HCT116 (cell line): Measurements from ENCODE around the gene DNHD1. TPM values are rescaled to one million over a fixed set of nuclear protein-coding genes. Genes with fewer than 3 reads are reported as not detected.

Source experiments
- ATAC-seq: fragments of 200-7000 bp; cut with Tn5 transposase; 2 replicates; pipeline ENCODE4 v1.9.1; 2020; ENCODE audit warnings: mild to moderate bottlenecking, moderate library complexity
- BruUV-seq: library from RNA; stranded (reverse); fragments of 400-500 nt; replicated peaks from 2 replicates; lab custom pipeline; 2021; lab: Mats Ljungman, UMichigan
- CTCF ChIA-PET: fragments of 300-600 bp; sonication (Branson Sonifier 250); formaldehyde crosslinking; loops from one replicate; lab custom pipeline; 2021; ENCODE audit warnings: antibody characterized with exemption; lab: Charles Lee
- POLR2A ChIA-PET: fragments of 300-600, 350-600 bp; sonication (Branson Sonifier 250); formaldehyde crosslinking; loops from one replicate; lab custom pipeline; 2021; ENCODE audit warnings: antibody characterized with exemption; lab: Charles Lee
- RAD21 ChIA-PET, 2 experiments: fragments of 300-600 bp; sonication (Branson Sonifier 250); formaldehyde crosslinking; loops; one replicate each; lab custom pipeline; 2023; ENCODE audit warnings: low total read pairs in 2 of 2; ENCODE audit not compliant: uncharacterized antibody in 2 of 2, unreplicated experiment in 2 of 2, low non-redundant PET in 1 of 2; lab: Charles Lee
- DNase-seq: peaks from one replicate; pipeline ENCODE4 v3.0.0-alpha.2; 2010; ENCODE audit warnings: low read depth, low spot score
- H2AFZ ChIP-seq: fragments of 200-600 bp; shearing (Covaris generic), sonication (generic); 2 replicates; pipeline ENCODE4 v1.6.1; 2017; ENCODE audit warnings: low read depth, mixed run types, mixed read lengths, antibody characterized with exemption, low read length; ENCODE audit not compliant: poor library complexity, severe bottlenecking
- H3K27ac ChIP-seq: 2 replicates; pipeline ENCODE4 v1.5.1; 2012; ENCODE audit warnings: low read depth, low read length
- H3K27me3 ChIP-seq: fragments of 200-600 bp; sonication (generic); 2 replicates; pipeline ENCODE4 v1.6.1; 2016; ENCODE audit warnings: mixed run types, low read length, mixed read lengths; ENCODE audit not compliant: insufficient read depth
- H3K36me3 ChIP-seq, 2 experiments: fragments of 200-500 bp in 1 of 2; fragments of 200-600 bp in 1 of 2; sonication (Bioruptor generic) in 1 of 2; sonication (generic) in 1 of 2; 2 replicates each; pipeline versions ENCODE4 v1.5.1 to v1.6.1; 2014 to 2016; ENCODE audit warnings: low read length in 2 of 2, inconsistent platforms in 1 of 2, mixed read lengths in 1 of 2, mixed run types in 1 of 2; ENCODE audit not compliant: insufficient read depth in 2 of 2, control insufficient read depth in 1 of 2
- H3K4me1 ChIP-seq, 2 experiments: fragments of 200-600 bp in 1 of 2; sonication (generic) in 1 of 2; 2 replicates each; pipeline versions ENCODE4 v1.5.1 to v1.6.1; 2012 to 2017; ENCODE audit warnings: low read length in 2 of 2, inconsistent platforms in 1 of 2, mild to moderate bottlenecking in 1 of 2, mixed read lengths in 1 of 2, mixed run types in 1 of 2, moderate library complexity in 1 of 2; ENCODE audit not compliant: insufficient read depth in 2 of 2, control insufficient read depth in 1 of 2
- H3K4me2 ChIP-seq: fragments of 200-600 bp; sonication (generic); 2 replicates; pipeline ENCODE4 v1.6.1; 2017; ENCODE audit warnings: mixed run types, low read length, mixed read lengths
- H3K4me3 ChIP-seq, 2 experiments: fragments of 200-600 bp in 1 of 2; sonication (generic) in 1 of 2; replicated peaks in 1 of 2; 2 replicates each; pipeline ENCODE4 v1.5.1; 2011 to 2016; ENCODE audit warnings: low read length in 2 of 2, control low read depth in 1 of 2, low read depth in 1 of 2, mild to moderate bottlenecking in 1 of 2, mixed read lengths in 1 of 2, mixed run types in 1 of 2
- H3K79me2 ChIP-seq: fragments of 200-600 bp; sonication (generic); 2 replicates; pipeline ENCODE4 v1.6.1; 2017; ENCODE audit warnings: mild to moderate bottlenecking, mixed run types, low read length, moderate library complexity, mixed read lengths; ENCODE audit not compliant: insufficient read depth
- H3K9ac ChIP-seq: fragments of 200-600 bp; sonication (generic); 2 replicates; pipeline ENCODE4 v1.6.1; 2016; ENCODE audit warnings: low read length, mixed read lengths
- H3K9me2 ChIP-seq: fragments of 200-600 bp; sonication (generic), shearing (Covaris generic); 2 replicates; pipeline ENCODE4 v1.6.1; 2017; ENCODE audit warnings: mixed run types, mild to moderate bottlenecking, moderate library complexity; ENCODE audit not compliant: insufficient read depth
- H3K9me3 ChIP-seq, 2 experiments: fragments of 200-500 bp in 1 of 2; fragments of 200-600 bp in 1 of 2; sonication (Bioruptor generic) in 1 of 2; sonication (generic) in 1 of 2; 2 replicates each; pipeline ENCODE4 v1.6.1; 2014 to 2017; ENCODE audit warnings: low read length in 2 of 2, mixed read lengths in 2 of 2, inconsistent platforms in 1 of 2, low read depth in 1 of 2, mild to moderate bottlenecking in 1 of 2, mixed run types in 1 of 2, moderate library complexity in 1 of 2; ENCODE audit not compliant: control insufficient read depth in 1 of 2, insufficient read depth in 1 of 2
- H4K20me1 ChIP-seq: fragments of 200-600 bp; sonication (generic), shearing (Covaris generic); 2 replicates; pipeline ENCODE4 v1.6.1; 2017; ENCODE audit warnings: mixed run types, mild to moderate bottlenecking, moderate library complexity; ENCODE audit not compliant: insufficient read depth
- ATF3 ChIP-seq: IDR thresholded peaks from 2 replicates; pipeline ENCODE4 v1.6.1; 2012
- EGR1 ChIP-seq: IDR thresholded peaks from 2 replicates; pipeline ENCODE4 v1.6.1; 2012; ENCODE audit warnings: low read depth
- EZH2 ChIP-seq: fragments of 200-600 bp; sonication (generic); IDR thresholded peaks from 2 replicates; pipeline ENCODE4 v1.6.1; 2017; ENCODE audit warnings: antibody characterized with exemption, mixed run types
- FOSL1 ChIP-seq: IDR thresholded peaks from 2 replicates; pipeline ENCODE4 v1.6.1; 2012; ENCODE audit warnings: low read depth
- JUND ChIP-seq: IDR thresholded peaks from 2 replicates; pipeline ENCODE4 v1.6.1; 2012
- POLR2AphosphoS5 ChIP-seq: IDR thresholded peaks from 2 replicates; pipeline ENCODE4 v1.6.1; 2011; ENCODE audit warnings: mild to moderate bottlenecking, low read depth, low read length, moderate library complexity
- SRF ChIP-seq: IDR thresholded peaks from 2 replicates; pipeline ENCODE4 v1.6.1; 2012; ENCODE audit warnings: low read depth
- ZNF274 ChIP-seq: fragments of 200-500 bp; sonication (Bioruptor generic); IDR thresholded peaks from 2 replicates; pipeline ENCODE4 v1.6.1; 2014; ENCODE audit warnings: mild to moderate bottlenecking, low read depth, low read length, inconsistent platforms
- intact Hi-C: fragments of 100-400 bp; cut with micrococcal nuclease; formaldehyde crosslinking; loops from 2 replicates; pipeline ENCODE4 v1.10.0; 2022
- total RNA-seq: library from RNA; stranded (reverse); gene quantifications from one replicate; pipeline ENCODE4 v1.2.1, GENCODE V29; 2021; ENCODE audit not compliant: unreplicated experiment
- TF ChIP-seq, protein P1 (sequence below): IDR thresholded peaks from 2 replicates; pipeline ENCODE4 v1.6.1; 2011; ENCODE audit warnings: mild to moderate bottlenecking, low read length, moderate library complexity; ENCODE audit not compliant: insufficient replicate concordance; ENCODE audit errors: extremely low read depth

The DNHD1 gene
- total RNA-seq, 1 experiment from 2014 or later = 8.0 TPM

DNA sequence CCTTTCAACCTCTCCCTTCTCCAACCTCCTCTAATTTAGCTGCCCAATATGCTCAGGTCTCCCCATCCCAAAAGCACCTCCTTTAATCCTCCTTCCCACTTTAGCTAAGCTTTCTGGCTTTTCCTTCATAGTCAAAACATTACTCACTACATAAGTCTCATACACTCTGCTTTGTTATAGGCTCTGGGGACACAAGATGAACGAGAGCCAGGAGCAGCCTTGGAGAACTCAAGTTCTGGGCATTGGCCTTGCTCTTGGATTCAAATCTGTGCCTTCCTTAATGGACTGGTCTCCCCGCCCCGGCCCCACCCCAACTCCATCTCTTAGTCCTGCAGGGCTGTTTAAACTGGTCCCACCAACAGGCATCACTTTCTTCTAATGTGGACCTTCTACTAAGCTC is 44.9 kb upstream of the DNHD1 start:
- ChIA-PET RAD21 (no interaction called here), CTCF (interaction anchor here (3.7 kb wide), 1 partner anchor 8 kb away, joined by 15 read pairs; no protein-coding TSS in a partner anchor), POLR2A (no interaction called here)
- intact Hi-C loops = no loop called here
- Histone ChIP-seq H3K79me2 (no peaks in the 10 kb centered on the region), H3K27ac (no peak overlapping the region), H3K36me3 (peaks cover 4 to 6% of the 10 kb centered on the region in 2 experiments; a peak in 2 of 4 replicates), H3K9me2 (no peaks in the 10 kb centered on the region), H3K4me2 (no peak overlapping the region), H4K20me1 (no peaks in the 10 kb centered on the region), H3K9ac (no peak overlapping the region), H2AFZ (no peak overlapping the region), H3K4me1 (no peaks in the 10 kb centered on the region), H3K4me3 (no peak overlapping the region), H3K27me3 (no peaks in the 10 kb centered on the region), H3K9me3 (no peaks in the 10 kb centered on the region)
- TF ChIP-seq FOSL1 = no peak
- no peak for TF ChIP-seq EZH2
- TF ChIP-seq EGR1 = no peak
- no peak for TF ChIP-seq JUND
- TF ChIP-seq SRF = no peak
- TF ChIP-seq ATF3 = no peak
- no peak for TF ChIP-seq POLR2AphosphoS5
- TF ChIP-seq, protein P1, sequence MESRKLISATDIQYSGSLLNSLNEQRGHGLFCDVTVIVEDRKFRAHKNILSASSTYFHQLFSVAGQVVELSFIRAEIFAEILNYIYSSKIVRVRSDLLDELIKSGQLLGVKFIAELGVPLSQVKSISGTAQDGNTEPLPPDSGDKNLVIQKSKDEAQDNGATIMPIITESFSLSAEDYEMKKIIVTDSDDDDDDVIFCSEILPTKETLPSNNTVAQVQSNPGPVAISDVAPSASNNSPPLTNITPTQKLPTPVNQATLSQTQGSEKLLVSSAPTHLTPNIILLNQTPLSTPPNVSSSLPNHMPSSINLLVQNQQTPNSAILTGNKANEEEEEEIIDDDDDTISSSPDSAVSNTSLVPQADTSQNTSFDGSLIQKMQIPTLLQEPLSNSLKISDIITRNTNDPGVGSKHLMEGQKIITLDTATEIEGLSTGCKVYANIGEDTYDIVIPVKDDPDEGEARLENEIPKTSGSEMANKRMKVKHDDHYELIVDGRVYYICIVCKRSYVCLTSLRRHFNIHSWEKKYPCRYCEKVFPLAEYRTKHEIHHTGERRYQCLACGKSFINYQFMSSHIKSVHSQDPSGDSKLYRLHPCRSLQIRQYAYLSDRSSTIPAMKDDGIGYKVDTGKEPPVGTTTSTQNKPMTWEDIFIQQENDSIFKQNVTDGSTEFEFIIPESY = no peak
- TF ChIP-seq ZNF274 = no peak
- DNase-seq (no peak), ATAC-seq (no peak)
- no TSS peak for BruUV-seq
